Measurements from ENCODE around the gene PHKA1.
A peak's percentile ranks its signal among the peaks of the same experiment; 100 is the strongest.
"Not testable (repeated sequence)": the region's sequence is repeated elsewhere in the genome, so short reads cannot be mapped to it uniquely, and the experiment has no call there.

Gene PHKA1

DNA sequence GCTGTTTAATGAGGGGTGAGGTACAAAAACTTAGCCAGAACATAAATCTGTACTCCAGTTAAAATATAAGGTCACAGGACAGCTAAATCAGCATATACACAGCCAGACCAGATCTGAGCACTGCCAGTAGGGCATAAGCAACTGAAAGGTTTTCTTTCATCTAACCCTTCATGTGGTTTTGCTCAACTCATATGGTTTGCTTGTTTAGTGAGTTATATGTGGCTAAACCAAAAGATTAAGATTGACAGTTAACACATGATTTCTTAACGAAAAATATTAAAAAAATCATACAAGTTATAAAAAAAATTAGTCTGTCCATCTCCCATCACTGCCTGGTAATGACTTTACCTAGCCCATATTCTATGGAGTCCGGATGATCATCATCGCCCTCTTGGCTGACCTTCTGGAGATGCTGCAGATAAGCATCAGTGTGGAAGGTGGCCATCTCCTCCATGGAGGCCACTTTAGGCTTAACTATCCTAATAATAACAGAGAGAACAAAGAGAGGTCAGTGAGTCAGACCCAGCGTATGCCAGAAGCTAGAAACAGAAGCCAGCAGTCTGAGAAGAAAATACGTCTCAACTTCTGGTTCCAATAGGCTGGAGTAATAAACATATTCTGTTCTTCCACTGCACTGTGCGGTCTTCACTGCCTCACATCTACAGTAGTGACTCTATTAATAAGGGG is 145.6 kb downstream of the PHKA1 start:
- no peak for DNase-seq

DNA sequence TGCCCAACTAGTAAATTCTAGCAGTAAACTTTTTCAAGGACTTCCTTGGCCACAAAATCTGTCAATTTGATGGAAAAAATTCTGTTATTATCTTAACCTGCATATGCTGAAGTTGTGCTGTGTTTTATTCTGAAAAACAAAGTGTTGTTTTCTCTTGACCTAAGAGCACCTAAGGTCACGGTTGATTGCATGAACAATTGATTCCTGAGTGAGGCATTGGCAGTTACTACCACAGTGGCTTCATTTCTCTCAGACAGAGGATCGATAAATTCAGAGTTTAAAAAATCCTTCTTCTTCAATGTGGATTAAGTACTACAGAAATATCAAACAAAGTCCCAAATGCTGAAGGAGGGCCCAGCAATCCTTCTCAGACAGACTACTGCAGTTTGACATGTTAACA is 147.7 kb downstream of the PHKA1 start:
- DNase-seq: no peak

DNA sequence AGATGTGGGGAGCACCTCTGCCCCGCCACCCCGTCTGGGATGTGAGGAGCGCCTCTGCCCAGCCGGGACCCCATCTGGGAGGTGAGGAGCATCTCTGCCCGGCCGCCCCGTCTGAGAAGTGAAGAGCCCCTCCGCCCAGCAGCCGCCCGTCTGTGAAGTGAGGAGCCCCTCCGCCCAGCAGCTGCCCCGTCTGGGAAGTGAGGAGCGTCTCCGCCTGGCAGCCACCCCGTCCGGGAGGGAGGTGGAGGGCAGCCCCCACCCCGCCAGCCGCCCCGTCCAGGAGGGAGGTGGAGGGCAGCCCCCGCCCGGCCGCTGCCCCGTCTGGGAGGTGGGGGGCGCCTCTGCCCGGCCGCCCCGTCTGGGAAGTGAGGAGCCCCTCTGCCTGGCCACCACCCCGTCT is 154.5 kb downstream of the PHKA1 start:
- DNase-seq: not testable (repeated sequence)

DNA sequence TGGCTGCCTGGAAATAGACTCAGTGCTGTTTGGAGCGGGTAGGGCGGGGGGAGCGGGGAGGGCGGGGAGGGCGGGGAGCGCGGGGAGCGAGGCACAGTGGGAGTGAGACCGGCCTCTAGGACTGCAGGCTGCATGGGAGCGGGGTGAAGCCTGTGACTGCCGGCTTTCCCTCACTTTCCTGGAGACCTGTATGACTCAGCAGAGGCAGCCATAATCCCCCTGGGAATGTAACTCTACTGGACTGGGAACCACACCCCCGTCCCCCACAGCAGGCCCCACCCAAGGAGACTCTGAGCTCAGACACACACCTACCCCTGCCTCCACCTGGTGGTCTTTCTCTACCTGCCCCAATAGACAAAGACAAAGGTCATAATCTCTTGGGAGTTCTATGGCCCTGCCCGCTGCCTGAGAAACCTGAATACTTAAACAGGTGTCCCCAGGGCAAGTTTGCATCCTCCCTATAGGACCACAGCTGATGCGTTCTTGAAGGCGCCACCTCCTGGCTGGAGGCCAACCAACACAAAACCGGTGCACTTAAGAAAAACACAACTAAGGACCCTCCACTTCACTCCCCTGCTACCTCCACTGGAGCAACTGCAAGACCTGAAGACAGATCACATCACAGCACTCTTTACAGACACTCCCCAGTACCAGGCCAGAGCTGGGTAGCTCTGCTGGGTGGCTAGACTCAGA is 159.5 kb downstream of the PHKA1 start:
- DNase-seq: no peak

DNA sequence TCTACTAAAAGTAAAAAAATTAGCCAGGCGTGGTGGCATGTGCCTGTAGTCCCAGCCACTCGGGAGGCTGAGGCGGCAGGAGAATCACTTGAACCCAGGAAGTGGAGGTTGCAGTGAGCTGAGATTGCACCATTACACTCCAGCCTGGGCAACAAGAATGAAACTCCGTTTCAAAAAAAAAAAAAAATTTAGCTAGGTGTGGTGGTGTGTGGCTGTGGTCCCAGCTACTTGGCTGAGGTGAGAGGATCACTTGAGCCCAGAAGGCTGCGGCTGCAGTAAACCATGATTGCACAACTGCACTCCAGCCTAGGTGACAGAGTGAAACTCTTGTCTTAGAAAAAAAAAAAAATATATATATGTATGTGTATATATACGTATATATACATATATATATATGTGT is 161.7 kb downstream of the PHKA1 start:
- not testable (repeated sequence) for DNase-seq

DNA sequence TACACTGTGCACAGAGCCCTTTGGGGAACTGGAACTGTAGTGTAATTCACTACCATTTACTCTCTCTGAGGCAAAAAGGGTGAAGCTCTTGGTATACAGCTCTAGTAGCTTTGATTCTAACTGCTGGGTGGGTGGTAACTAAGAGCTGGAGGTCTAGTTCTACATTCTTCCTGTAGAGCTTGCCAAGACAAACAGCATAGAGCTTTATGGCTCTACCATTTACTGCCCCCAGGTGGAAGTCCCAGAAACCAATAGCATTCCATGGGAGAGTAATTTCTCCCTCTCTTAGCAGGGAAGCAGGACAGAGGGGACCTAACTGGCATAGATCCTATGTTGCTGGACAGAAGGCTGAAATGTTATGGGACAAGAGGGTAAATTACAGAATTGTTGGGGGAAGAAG is 168.1 kb downstream of the PHKA1 start:
- no peak for DNase-seq

DNA sequence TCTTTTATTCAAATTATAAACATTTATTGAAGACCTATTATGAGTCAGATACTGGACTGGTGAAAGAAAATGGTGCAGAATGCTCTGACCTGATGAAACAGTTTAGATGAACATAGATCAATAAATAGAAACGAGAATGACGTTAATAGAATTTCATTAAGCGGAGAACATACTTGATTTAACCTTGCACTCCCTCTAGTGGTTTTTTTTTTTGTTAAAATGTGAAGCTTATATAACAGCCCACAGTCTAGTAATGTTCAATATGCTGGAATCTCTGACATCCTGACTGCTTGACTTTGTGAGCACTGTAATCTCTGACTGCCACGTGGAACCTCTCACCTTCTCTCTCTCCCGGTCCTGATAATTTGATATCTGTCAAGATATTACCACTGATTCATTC is 173.8 kb downstream of the PHKA1 start:
- peak; percentile 65 for DNase-seq

DNA sequence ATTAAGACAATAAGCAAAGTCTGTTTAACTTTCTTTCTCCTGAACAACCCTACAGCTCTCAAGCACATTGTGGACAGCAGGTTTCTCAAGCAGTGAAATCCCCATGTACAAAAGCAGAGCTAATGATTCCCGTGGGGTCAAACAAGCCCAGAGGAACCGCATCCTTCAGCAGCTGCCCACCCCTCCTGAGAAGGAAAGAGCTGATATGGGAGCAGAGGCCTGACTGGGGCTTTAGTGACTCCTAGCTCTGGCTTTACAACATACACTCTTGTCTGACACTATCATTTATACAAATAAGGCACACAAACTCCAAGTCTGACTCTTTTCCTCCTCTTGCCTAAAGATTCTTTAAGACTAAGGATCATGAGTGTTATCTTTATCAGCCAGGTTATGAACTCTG is 174.3 kb downstream of the PHKA1 start:
- DNase-seq: peak; percentile 27

DNA sequence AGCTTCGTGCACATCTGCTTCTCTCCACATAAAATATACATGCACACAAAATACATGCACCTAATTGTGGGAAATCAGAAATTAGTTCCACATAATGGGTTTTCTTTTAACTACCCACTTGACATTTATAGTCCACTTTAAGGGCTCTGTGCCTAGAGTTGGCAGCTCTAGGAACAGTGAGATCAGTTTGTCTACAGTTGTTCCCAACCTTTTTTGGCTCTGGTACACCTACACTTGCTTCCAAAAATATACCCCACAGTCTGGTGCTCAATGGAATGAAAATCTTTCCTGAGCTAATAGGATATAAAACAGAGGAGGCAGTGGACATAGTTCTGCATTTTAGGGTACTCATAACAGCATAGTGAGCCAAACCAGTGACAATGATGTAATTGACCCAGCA is 177.6 kb downstream of the PHKA1 start:
- DNase-seq: no peak

DNA sequence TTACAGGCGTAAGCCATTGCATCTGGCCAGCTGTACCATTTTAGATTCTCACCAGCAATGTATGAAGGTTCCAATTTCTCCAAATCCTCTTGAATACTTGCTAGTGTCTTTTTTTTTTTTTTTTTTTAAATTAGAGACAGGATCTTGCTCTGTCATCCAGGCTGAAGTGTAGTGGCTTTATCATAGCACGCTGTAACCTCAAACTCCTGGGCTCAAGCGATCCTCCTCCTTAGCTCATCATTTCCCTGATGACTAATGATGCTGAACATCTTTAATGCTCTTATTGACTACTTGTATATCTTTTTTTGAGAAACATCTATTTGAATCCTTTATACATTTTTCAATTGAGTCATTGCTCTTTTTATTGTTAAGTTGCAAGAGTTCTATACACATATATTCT is 181.7 kb downstream of the PHKA1 start:
- DNase-seq: peak; percentile 73
